DOHH2 (cell line): ENCODE measurements around the gene EFEMP1.

Experiments
- H3F3A ChIP-seq: fragments of 200-600 bp; sonication (generic), shearing (Covaris generic); 2 replicates; pipeline ENCODE4 v1.6.0; 2016; ENCODE audit warnings: antibody characterized with exemption, mild to moderate bottlenecking; ENCODE audit not compliant: control insufficient read depth, insufficient read depth
- H3K27ac ChIP-seq: fragments of 200-600 bp; sonication (generic); 2 replicates; pipeline ENCODE4 v1.5.1; 2014; ENCODE audit warnings: low read depth, mild to moderate bottlenecking, low read length, moderate library complexity
- H3K27me3 ChIP-seq: fragments of 200-600 bp; sonication (generic); 2 replicates; pipeline ENCODE4 v1.6.1; 2014; ENCODE audit warnings: mild to moderate bottlenecking, low read length, mixed read lengths; ENCODE audit not compliant: control insufficient read depth
- H3K36me3 ChIP-seq: fragments of 200-600 bp; sonication (generic); 2 replicates; pipeline ENCODE4 v1.6.1; 2014; ENCODE audit warnings: mild to moderate bottlenecking, low read length, moderate library complexity, mixed read lengths; ENCODE audit not compliant: control insufficient read depth
- H3K4me1 ChIP-seq: fragments of 200-600 bp; sonication (generic); 2 replicates; pipeline ENCODE4 v1.6.1; 2014; ENCODE audit warnings: mild to moderate bottlenecking, low read length, mixed read lengths; ENCODE audit not compliant: control insufficient read depth
- H3K4me2 ChIP-seq: fragments of 200-600 bp; sonication (generic); 2 replicates; pipeline ENCODE4 v1.6.0; 2014; ENCODE audit warnings: mild to moderate bottlenecking, low read length, moderate library complexity
- H3K4me3 ChIP-seq: fragments of 200-600 bp; sonication (generic); 2 replicates; pipeline ENCODE4 v1.5.1; 2014; ENCODE audit warnings: mild to moderate bottlenecking, low read length, mixed read lengths
- H3K79me2 ChIP-seq: fragments of 200-600 bp; sonication (generic); 2 replicates; pipeline ENCODE4 v1.6.1; 2014; ENCODE audit warnings: mild to moderate bottlenecking, low read length, mixed read lengths; ENCODE audit not compliant: control insufficient read depth
- H3K9me2 ChIP-seq: fragments of 200-600 bp; sonication (generic); replicated peaks from 2 replicates; pipeline ENCODE4 v1.6.1; 2014; ENCODE audit warnings: mild to moderate bottlenecking, low read length, mixed read lengths; ENCODE audit not compliant: control insufficient read depth
- H3K9me3 ChIP-seq: fragments of 200-600 bp; sonication (generic); 2 replicates; pipeline ENCODE4 v1.6.1; 2014; ENCODE audit warnings: antibody characterized with exemption, low read length, mixed read lengths; ENCODE audit not compliant: control insufficient read depth, insufficient read depth
- H4K20me1 ChIP-seq: fragments of 200-600 bp; sonication (generic); 2 replicates; pipeline ENCODE4 v1.6.0; 2014; ENCODE audit warnings: low read depth, mild to moderate bottlenecking, antibody characterized with exemption, low read length, moderate library complexity; ENCODE audit not compliant: control insufficient read depth, insufficient read depth
- CTCF ChIP-seq: fragments of 200-600 bp; sonication (generic); IDR thresholded peaks from one replicate; pipeline ENCODE4 v1.5.1; 2014; ENCODE audit warnings: antibody characterized with exemption, mild to moderate bottlenecking, low read depth, low read length; ENCODE audit not compliant: poor library complexity, severe bottlenecking
- EZH2phosphoT487 ChIP-seq: fragments of 200-600 bp; sonication (generic); IDR thresholded peaks from 2 replicates; pipeline ENCODE4 v1.6.1; 2017; ENCODE audit warnings: borderline replicate concordance, mild to moderate bottlenecking, antibody characterized with exemption, low read length, moderate library complexity, mixed read lengths

Gene EFEMP1

GRCh38 chr2:55923091-55923981 is at the start of gene EFEMP1:
Gene EFEMP1 (minus strand): TSS chr2:55923782. CDS start chr2:55922440, 1,342 bp downstream.
- Histone ChIP-seq H3K9me3 (no peaks in the 10 kb centered on the region), H3K79me2 (no peaks in the 10 kb centered on the region), H4K20me1 (no peaks in the 10 kb centered on the region), H3K4me2 (no peak within 1 kb of the TSS), H3K36me3 (no peaks in the 10 kb centered on the region), H3K4me1 (no peaks in the 10 kb centered on the region), H3K4me3 (no peak within 1 kb of the TSS), H3K27me3 (peaks cover 23% of the 10 kb centered on the region), H3K27ac (no peak within 1 kb of the TSS), H3K9me2 (no peaks in the 10 kb centered on the region), H3F3A (no peaks in the 10 kb centered on the region)
- TF ChIP-seq EZH2phosphoT487 (no peak), CTCF (no peak)

- no peak overlapping the region for H3K4me3 ChIP-seq
- no peaks in the 10 kb centered on the region for H3K4me1 ChIP-seq
- H3K36me3 ChIP-seq, result no peaks in the 10 kb centered on the region
- no peak overlapping the region for H3K4me2 ChIP-seq
- H4K20me1 ChIP-seq, result no peaks in the 10 kb centered on the region
- TF ChIP-seq CTCF, result no peak
- no peak for TF ChIP-seq EZH2phosphoT487
- H3K27me3 ChIP-seq, result peaks cover 10% of the 10 kb centered on the region
- no peak overlapping the region for H3K27ac ChIP-seq
- no peaks in the 10 kb centered on the region for H3F3A ChIP-seq
- H3K79me2 ChIP-seq, result no peaks in the 10 kb centered on the region
- H3K9me3 ChIP-seq, result no peaks in the 10 kb centered on the region
- no peaks in the 10 kb centered on the region for H3K9me2 ChIP-seq
These were observed 46.9 kb upstream of the EFEMP1 start for GRCh38 chr2:55970500-55970899.

GRCh38 chr2:55968941-55969340 is 45.4 kb upstream of the EFEMP1 start:
- H3K27ac ChIP-seq, result no peak overlapping the region
- no peaks in the 10 kb centered on the region for H3K79me2 ChIP-seq
- TF ChIP-seq EZH2phosphoT487, result no peak
- no peak for TF ChIP-seq CTCF
- H3F3A ChIP-seq, result no peaks in the 10 kb centered on the region
- no peaks in the 10 kb centered on the region for H3K36me3 ChIP-seq
- no peak overlapping the region for H3K4me2 ChIP-seq
- H3K9me3 ChIP-seq, result no peaks in the 10 kb centered on the region
- H4K20me1 ChIP-seq, result no peaks in the 10 kb centered on the region
- H3K4me3 ChIP-seq, result no peak overlapping the region
- H3K27me3 ChIP-seq, result peaks cover 16% of the 10 kb centered on the region
- no peaks in the 10 kb centered on the region for H3K9me2 ChIP-seq
- no peaks in the 10 kb centered on the region for H3K4me1 ChIP-seq
